HepG2 (cell line): ENCODE data around the gene NTMT2. TPM values are rescaled to one million over a fixed set of nuclear protein-coding genes. Genes with fewer than 3 reads are reported as not detected.

Source experiments
- ATAC-seq: fragments of 200-7000 bp; cut with Tn5 transposase; 3 replicates; pipeline ENCODE4 v1.9.1; 2020; ENCODE audit warnings: mild to moderate bottlenecking, moderate library complexity
- BruUV-seq: library from RNA; stranded (reverse); fragments of 400-500 nt; replicated peaks from 2 replicates; lab custom pipeline; 2021; lab: Mats Ljungman, UMichigan
- CTCF ChIA-PET: fragments of 300-600 bp; formaldehyde crosslinking; extraction: SDS; loops from one replicate; lab custom pipeline; 2021; ENCODE audit warnings: low total read pairs, inconsistent platforms, low intra/inter-chr PET ratio; lab: Yijun Ruan, JAX
- POLR2A ChIA-PET: fragments of 350-600 bp; sonication (Branson Sonifier 250); formaldehyde crosslinking; loops from one replicate; lab custom pipeline; 2020; ENCODE audit warnings: antibody characterized with exemption, inconsistent platforms; lab: Yijun Ruan, JAX
- DNase-seq: peaks from one replicate; pipeline ENCODE4 v3.0.0-alpha.2; 2015; ENCODE audit warnings: low spot score
- FAIRE-seq: peaks from 3 replicates; lab custom pipeline; 2011; peaks lifted over from hg19 to GRCh38; lab: Jason Lieb, UNC
- H2AFZ ChIP-seq: one replicate; pipeline ENCODE4 v1.6.1; 2011; ENCODE audit warnings: low read length, inconsistent platforms
- H3K27ac ChIP-seq: fragments of 300-600 bp; 3 replicates; pipeline ENCODE4 v1.8.0; 2011; ENCODE audit warnings: mixed run types, mild to moderate bottlenecking, mixed read lengths, low read length, inconsistent platforms; ENCODE audit not compliant: insufficient read depth; ENCODE audit errors: extremely low read length
- H3K27me3 ChIP-seq, 2 experiments: fragments of 200-600 bp in 1 of 2; 2 replicates in 1 of 2; 3 replicates in 1 of 2; pipeline versions ENCODE4 v1.6.0 to v1.8.0; 2011; ENCODE audit warnings: low read length in 2 of 2, mild to moderate bottlenecking in 2 of 2, moderate library complexity in 2 of 2, inconsistent platforms in 1 of 2; ENCODE audit not compliant: insufficient read depth in 2 of 2, control insufficient read depth in 1 of 2
- H3K36me3 ChIP-seq, 2 experiments: fragments of 200-600 bp in 1 of 2; replicated peaks in 1 of 2; 2 replicates in 1 of 2; 3 replicates in 1 of 2; pipeline versions ENCODE4 v1.5.1 to v1.8.0; 2011; ENCODE audit warnings: low read length in 2 of 2, inconsistent platforms in 1 of 2; ENCODE audit not compliant: insufficient read depth in 2 of 2, control insufficient read depth in 1 of 2
- H3K4me1 ChIP-seq: 2 replicates; pipeline ENCODE4 v1.5.1; 2012; ENCODE audit warnings: low read length, inconsistent platforms; ENCODE audit not compliant: insufficient read depth
- H3K4me2 ChIP-seq: 2 replicates; pipeline ENCODE4 v1.6.0; 2011; ENCODE audit warnings: low read depth, low read length, inconsistent platforms
- H3K4me3 ChIP-seq, 3 experiments: fragments of 200-600 bp in 1 of 3; sonication (generic), shearing (Covaris generic) in 1 of 3; replicated peaks in 1 of 3; 2 replicates each; pipeline ENCODE4 v1.5.1; 2011 to 2016; ENCODE audit warnings: low read length in 3 of 3, inconsistent platforms in 2 of 3, low read depth in 2 of 3, mild to moderate bottlenecking in 2 of 3, control low read depth in 1 of 3, mixed read lengths in 1 of 3; ENCODE audit not compliant: insufficient read depth in 1 of 3
- H3K79me2 ChIP-seq: one replicate; pipeline ENCODE4 v1.6.1; 2011; ENCODE audit warnings: low read length, inconsistent platforms; ENCODE audit not compliant: insufficient read depth
- H3K9ac ChIP-seq: 2 replicates; pipeline ENCODE4 v1.6.0; 2011; ENCODE audit warnings: mild to moderate bottlenecking, low read depth, low read length, inconsistent platforms; ENCODE audit not compliant: insufficient read depth
- H3K9me3 ChIP-seq: 2 replicates; pipeline ENCODE4 v1.5.1; 2012; ENCODE audit warnings: mild to moderate bottlenecking, low read length
- H4K20me1 ChIP-seq: 2 replicates; pipeline ENCODE4 v1.6.0; 2011; ENCODE audit warnings: inconsistent platforms, mild to moderate bottlenecking, low read length, moderate library complexity; ENCODE audit not compliant: insufficient read depth
- ATF1 ChIP-seq: IDR thresholded peaks from 2 replicates; pipeline ENCODE4 v1.6.1; 2016; ENCODE audit warnings: mild to moderate bottlenecking, control low read depth
- IRF9 ChIP-seq: sonication (generic); formaldehyde crosslinking; IDR thresholded peaks from 2 replicates; pipeline ENCODE4 v1.8.0; 2022; ENCODE audit warnings: missing genetic modification reagents, mild to moderate bottlenecking, borderline replicate concordance
- RAD51 ChIP-seq: fragments of 450-650 bp; IDR thresholded peaks from 2 replicates; pipeline ENCODE4 v1.6.1; 2016; ENCODE audit warnings: borderline replicate concordance
- REXO4 ChIP-seq: sonication (generic); formaldehyde crosslinking; IDR thresholded peaks from 2 replicates; pipeline ENCODE4 v1.8.0; 2022; ENCODE audit warnings: missing genetic modification reagents, mild to moderate bottlenecking, borderline replicate concordance
- ZMAT3 ChIP-seq: sonication (generic); formaldehyde crosslinking; conservative IDR thresholded peaks from 2 replicates; pipeline ENCODE4 v1.7.0; 2021; ENCODE audit warnings: missing genetic modification reagents
- ZNF12 ChIP-seq: sonication (generic); formaldehyde crosslinking; IDR thresholded peaks from 2 replicates; pipeline ENCODE4 v1.5.0; 2020; ENCODE audit warnings: missing genetic modification reagents
- ZNF629 ChIP-seq: sonication (generic); formaldehyde crosslinking; conservative IDR thresholded peaks from 2 replicates; pipeline ENCODE4 v1.5.0; 2020; ENCODE audit warnings: missing genetic modification reagents
- ZNF891 ChIP-seq: sonication (generic); formaldehyde crosslinking; IDR thresholded peaks from 2 replicates; pipeline ENCODE4 v1.5.0; 2020; ENCODE audit warnings: mild to moderate bottlenecking, missing genetic modification reagents
- WGBS: methylation state at CpG from one replicate; pipeline ENCODE4 v1.1.6; 2017; ENCODE audit warnings: low lambda C conversion rate; 5-methylcytosine and 5-hydroxymethylcytosine counted together
- in situ Hi-C: cut with HindIII; loops from 2 replicates; pipeline ENCODE4 v1.10.0; 2017; ENCODE audit warnings: low pct_unique_long_range_greater_than_20kb; ENCODE audit not compliant: extremely low pct_ligation_motif_present
- intact Hi-C: fragments of 100-400 bp; cut with micrococcal nuclease; formaldehyde crosslinking; loops from one replicate; pipeline ENCODE4 v1.10.0; 2022; ENCODE audit not compliant: unreplicated experiment
- polyA plus RNA-seq, 8 experiments: library from polyadenylated mRNA; depleted of rRNA in 3 of 8; stranded (reverse) in 7 of 8; unstranded in 1 of 8; fragments of >200 nt; fragmentation: Illumina TruSeq in 4 of 8; extraction: Trizol in 4 of 8; gene quantifications; 2 replicates each; pipeline versions ENCODE4 v1.2.1 to v1.2.3, GENCODE V29; 2011 to 2016; ENCODE audit warnings: low read depth in 4 of 8, missing spikeins in 1 of 8, mixed read lengths in 1 of 8; ENCODE audit not compliant: insufficient read depth in 1 of 8
- total RNA-seq, 5 experiments: library from RNA; depleted of rRNA; stranded (reverse); fragments of >200 nt; fragmentation: Illumina TruSeq; extraction: Trizol; gene quantifications; 2 replicates each; pipeline ENCODE4 v1.2.3, GENCODE V29; 2016; ENCODE audit warnings: low read depth in 1 of 5
- TF ChIP-seq, protein P1 (sequence below): IDR thresholded peaks from 2 replicates; pipeline ENCODE4 v1.6.1; 2012; ENCODE audit warnings: inconsistent platforms
- TF ChIP-seq, protein P2 (sequence below): fragments of 450-650 bp; IDR thresholded peaks from 2 replicates; pipeline ENCODE4 v1.6.1; 2017; ENCODE audit warnings: mild to moderate bottlenecking
- TF ChIP-seq, protein P3 (sequence below): sonication (generic); formaldehyde crosslinking; IDR thresholded peaks from 2 replicates; pipeline ENCODE4 v1.5.0; 2020; ENCODE audit warnings: mild to moderate bottlenecking, missing genetic modification reagents

NTMT2 gene
- total and polyA plus RNA-seq, 2 of the 13 experiments (the other 11 are each of a cell fraction or from before 2014, with no cell fraction given) = not detected

DNA sequence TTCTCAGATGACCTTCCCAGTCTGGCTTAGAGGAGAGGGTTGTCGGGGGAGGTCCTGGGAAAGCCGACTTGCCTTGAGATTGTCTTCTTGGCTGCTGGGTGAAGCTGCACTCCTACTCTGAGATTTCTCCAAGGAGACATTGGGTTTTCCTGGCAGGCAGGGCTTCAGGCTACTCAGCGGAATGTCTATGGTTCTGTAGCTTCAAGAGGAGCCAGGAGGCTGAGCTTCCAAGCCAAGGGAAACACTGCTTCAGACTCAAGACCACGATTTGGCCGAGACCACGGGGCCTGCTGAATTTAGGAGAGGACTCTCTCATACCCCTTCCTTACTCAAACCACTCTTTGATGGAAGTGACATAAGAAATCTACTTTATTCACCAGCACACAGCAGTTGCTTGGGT lies 67.8 kb downstream of the NTMT2 start:
- no peak for DNase-seq
- ATAC-seq = no peak
- POLR2A ChIA-PET = no interaction called here
- TF ChIP-seq, protein P1, sequence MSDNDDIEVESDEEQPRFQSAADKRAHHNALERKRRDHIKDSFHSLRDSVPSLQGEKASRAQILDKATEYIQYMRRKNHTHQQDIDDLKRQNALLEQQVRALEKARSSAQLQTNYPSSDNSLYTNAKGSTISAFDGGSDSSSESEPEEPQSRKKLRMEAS = no peak
- no peak for TF ChIP-seq ZNF891 (CRISPR knock-in tag)
- no peak for TF ChIP-seq ZNF12 (CRISPR knock-in tag)
- no peak for TF ChIP-seq REXO4
- no peak for TF ChIP-seq RAD51
- TF ChIP-seq, all 625 proteins: peak for 0
- peaks cover 0 to 1% of the 10 kb centered on the region in 2 experiments; a peak in 1 of 5 replicates for H3K27me3 ChIP-seq
- 55% methylated on average over 3 of the region's 6 CpGs for WGBS
- CTCF ChIA-PET = no interaction called here
- no TSS peak for BruUV-seq
- H3K27ac ChIP-seq = no peak overlapping the region
- H2AFZ ChIP-seq = no peak overlapping the region
- H3K4me2 ChIP-seq = no peak overlapping the region
- H4K20me1 ChIP-seq = no peaks in the 10 kb centered on the region
- in situ Hi-C loops = no loop called here
- no peaks in the 10 kb centered on the region for H3K4me1 ChIP-seq
- intact Hi-C loops = no loop called here
- no peaks in the 10 kb centered on the region for H3K79me2 ChIP-seq
- FAIRE-seq = no peak
- H3K9me3 ChIP-seq = no peaks in the 10 kb centered on the region
- no peak overlapping the region for H3K4me3 ChIP-seq
- H3K9ac ChIP-seq = no peak overlapping the region
- no peaks in the 10 kb centered on the region for H3K36me3 ChIP-seq

GRCh38 chr1:170214117-170215032 lies 68.6 kb downstream of the NTMT2 start:
- no peak overlapping the region for H3K27ac ChIP-seq
- CTCF ChIA-PET = no interaction called here
- no peaks in the 10 kb centered on the region for H3K36me3 ChIP-seq
- no peaks in the 10 kb centered on the region for H3K79me2 ChIP-seq
- in situ Hi-C loops = no loop called here
- 13% methylated on average over 10 of the region's 10 CpGs for WGBS
- H3K27me3 ChIP-seq = peaks cover 0 to 1% of the 10 kb centered on the region in 2 experiments; a peak in 1 of 5 replicates
- no peak overlapping the region for H3K4me2 ChIP-seq
- no peaks in the 10 kb centered on the region for H4K20me1 ChIP-seq
- intact Hi-C loops = no loop called here
- H3K9me3 ChIP-seq = no peaks in the 10 kb centered on the region
- no peak overlapping the region for H3K9ac ChIP-seq
- no peak for FAIRE-seq
- no peak for DNase-seq
- H3K4me3 ChIP-seq = no peak overlapping the region
- no peaks in the 10 kb centered on the region for H3K4me1 ChIP-seq
- no peak for ATAC-seq
- POLR2A ChIA-PET = no interaction called here
- H2AFZ ChIP-seq = no peak overlapping the region
- BruUV-seq = no TSS peak
- TF ChIP-seq ZMAT3 (no peak), ZNF629 (CRISPR knock-in tag) (no peak), IRF9 (CRISPR knock-in tag) (no peak), ATF1 (CRISPR knock-in tag) (no peak)
- TF ChIP-seq, protein P2, sequence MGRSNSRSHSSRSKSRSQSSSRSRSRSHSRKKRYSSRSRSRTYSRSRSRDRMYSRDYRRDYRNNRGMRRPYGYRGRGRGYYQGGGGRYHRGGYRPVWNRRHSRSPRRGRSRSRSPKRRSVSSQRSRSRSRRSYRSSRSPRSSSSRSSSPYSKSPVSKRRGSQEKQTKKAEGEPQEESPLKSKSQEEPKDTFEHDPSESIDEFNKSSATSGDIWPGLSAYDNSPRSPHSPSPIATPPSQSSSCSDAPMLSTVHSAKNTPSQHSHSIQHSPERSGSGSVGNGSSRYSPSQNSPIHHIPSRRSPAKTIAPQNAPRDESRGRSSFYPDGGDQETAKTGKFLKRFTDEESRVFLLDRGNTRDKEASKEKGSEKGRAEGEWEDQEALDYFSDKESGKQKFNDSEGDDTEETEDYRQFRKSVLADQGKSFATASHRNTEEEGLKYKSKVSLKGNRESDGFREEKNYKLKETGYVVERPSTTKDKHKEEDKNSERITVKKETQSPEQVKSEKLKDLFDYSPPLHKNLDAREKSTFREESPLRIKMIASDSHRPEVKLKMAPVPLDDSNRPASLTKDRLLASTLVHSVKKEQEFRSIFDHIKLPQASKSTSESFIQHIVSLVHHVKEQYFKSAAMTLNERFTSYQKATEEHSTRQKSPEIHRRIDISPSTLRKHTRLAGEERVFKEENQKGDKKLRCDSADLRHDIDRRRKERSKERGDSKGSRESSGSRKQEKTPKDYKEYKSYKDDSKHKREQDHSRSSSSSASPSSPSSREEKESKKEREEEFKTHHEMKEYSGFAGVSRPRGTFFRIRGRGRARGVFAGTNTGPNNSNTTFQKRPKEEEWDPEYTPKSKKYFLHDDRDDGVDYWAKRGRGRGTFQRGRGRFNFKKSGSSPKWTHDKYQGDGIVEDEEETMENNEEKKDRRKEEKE = no peak
- TF ChIP-seq, protein P3, sequence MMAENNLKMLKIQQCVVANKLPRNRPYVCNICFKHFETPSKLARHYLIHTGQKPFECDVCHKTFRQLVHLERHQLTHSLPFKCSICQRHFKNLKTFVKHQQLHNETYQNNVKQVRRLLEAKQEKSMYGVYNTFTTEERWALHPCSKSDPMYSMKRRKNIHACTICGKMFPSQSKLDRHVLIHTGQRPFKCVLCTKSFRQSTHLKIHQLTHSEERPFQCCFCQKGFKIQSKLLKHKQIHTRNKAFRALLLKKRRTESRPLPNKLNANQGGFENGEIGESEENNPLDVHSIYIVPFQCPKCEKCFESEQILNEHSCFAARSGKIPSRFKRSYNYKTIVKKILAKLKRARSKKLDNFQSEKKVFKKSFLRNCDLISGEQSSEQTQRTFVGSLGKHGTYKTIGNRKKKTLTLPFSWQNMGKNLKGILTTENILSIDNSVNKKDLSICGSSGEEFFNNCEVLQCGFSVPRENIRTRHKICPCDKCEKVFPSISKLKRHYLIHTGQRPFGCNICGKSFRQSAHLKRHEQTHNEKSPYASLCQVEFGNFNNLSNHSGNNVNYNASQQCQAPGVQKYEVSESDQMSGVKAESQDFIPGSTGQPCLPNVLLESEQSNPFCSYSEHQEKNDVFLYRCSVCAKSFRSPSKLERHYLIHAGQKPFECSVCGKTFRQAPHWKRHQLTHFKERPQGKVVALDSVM (CRISPR knock-in tag) = no peak
